ENCODE data around the gene MSMO1.

DNA sequence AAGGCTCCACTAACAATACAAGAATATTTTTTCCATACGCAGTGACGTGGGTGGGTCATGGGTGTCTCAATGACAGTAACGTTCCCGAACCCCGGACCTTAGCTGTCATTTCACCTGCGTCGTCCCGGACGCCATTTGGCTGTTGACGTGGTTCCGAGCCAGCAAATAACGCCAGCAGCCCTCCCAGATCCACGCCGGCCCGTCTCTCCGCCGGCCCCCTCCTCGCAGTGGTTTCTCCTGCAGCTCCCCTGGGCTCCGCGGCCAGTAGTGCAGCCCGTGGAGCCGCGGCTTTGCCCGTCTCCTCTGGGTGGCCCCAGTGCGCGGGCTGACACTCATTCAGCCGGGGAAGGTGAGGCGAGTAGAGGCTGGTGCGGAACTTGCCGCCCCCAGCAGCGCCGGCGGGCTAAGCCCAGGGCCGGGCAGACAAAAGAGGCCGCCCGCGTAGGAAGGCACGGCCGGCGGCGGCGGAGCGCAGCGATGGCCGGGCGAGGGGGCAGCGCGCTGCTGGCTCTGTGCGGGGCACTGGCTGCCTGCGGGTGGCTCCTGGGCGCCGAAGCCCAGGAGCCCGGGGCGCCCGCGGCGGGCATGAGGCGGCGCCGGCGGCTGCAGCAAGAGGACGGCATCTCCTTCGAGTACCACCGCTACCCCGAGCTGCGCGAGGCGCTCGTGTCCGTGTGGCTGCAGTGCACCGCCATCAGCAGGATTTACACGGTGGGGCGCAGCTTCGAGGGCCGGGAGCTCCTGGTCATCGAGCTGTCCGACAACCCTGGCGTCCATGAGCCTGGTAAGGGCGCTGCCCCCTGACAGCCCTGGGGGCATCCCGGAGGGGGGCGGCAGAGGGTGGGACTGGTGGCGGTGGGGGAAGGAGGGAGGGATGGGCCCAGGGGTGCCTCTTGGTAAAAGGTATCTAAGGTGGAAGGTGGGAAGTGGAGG, 51.5 kb downstream of the MSMO1 start, which contains the start of gene CPE:
- peak in 1 of 2 experiments; percentile 37; a peak in 2 of 4 replicates for TF ChIP-seq CTCF (conservative IDR thresholded peaks at IDR 0.05; ENCODE audit: low read depth in 2 of 2)
- TF ChIP-seq POLR2AphosphoS5 (IDR thresholded peaks at IDR 0.05; ENCODE audit: low read depth): peak; percentile 19; the same call in 1 of the 2 replicates
- TF ChIP-seq EZH2phosphoT487 (IDR thresholded peaks at IDR 0.05; ENCODE audit: unreplicated experiment): no peak
- no peak for TF ChIP-seq ZNF114 (CRISPR knock-in tag; IDR thresholded peaks at IDR 0.05)
- no peak for TF ChIP-seq EZH2 (IDR thresholded peaks at IDR 0.05; ENCODE audit: low read depth, unreplicated experiment)
- TF ChIP-seq NANOG (IDR thresholded peaks at IDR 0.05; ENCODE audit: borderline replicate concordance): no peak
- TF ChIP-seq, protein P1, sequence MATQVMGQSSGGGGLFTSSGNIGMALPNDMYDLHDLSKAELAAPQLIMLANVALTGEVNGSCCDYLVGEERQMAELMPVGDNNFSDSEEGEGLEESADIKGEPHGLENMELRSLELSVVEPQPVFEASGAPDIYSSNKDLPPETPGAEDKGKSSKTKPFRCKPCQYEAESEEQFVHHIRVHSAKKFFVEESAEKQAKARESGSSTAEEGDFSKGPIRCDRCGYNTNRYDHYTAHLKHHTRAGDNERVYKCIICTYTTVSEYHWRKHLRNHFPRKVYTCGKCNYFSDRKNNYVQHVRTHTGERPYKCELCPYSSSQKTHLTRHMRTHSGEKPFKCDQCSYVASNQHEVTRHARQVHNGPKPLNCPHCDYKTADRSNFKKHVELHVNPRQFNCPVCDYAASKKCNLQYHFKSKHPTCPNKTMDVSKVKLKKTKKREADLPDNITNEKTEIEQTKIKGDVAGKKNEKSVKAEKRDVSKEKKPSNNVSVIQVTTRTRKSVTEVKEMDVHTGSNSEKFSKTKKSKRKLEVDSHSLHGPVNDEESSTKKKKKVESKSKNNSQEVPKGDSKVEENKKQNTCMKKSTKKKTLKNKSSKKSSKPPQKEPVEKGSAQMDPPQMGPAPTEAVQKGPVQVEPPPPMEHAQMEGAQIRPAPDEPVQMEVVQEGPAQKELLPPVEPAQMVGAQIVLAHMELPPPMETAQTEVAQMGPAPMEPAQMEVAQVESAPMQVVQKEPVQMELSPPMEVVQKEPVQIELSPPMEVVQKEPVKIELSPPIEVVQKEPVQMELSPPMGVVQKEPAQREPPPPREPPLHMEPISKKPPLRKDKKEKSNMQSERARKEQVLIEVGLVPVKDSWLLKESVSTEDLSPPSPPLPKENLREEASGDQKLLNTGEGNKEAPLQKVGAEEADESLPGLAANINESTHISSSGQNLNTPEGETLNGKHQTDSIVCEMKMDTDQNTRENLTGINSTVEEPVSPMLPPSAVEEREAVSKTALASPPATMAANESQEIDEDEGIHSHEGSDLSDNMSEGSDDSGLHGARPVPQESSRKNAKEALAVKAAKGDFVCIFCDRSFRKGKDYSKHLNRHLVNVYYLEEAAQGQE (IDR thresholded peaks at IDR 0.05; ENCODE audit: unreplicated experiment): no peak
- TF ChIP-seq, protein P2, sequence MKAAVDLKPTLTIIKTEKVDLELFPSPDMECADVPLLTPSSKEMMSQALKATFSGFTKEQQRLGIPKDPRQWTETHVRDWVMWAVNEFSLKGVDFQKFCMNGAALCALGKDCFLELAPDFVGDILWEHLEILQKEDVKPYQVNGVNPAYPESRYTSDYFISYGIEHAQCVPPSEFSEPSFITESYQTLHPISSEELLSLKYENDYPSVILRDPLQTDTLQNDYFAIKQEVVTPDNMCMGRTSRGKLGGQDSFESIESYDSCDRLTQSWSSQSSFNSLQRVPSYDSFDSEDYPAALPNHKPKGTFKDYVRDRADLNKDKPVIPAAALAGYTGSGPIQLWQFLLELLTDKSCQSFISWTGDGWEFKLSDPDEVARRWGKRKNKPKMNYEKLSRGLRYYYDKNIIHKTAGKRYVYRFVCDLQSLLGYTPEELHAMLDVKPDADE (IDR thresholded peaks at IDR 0.05): no peak
- TF ChIP-seq ZNF331 (CRISPR knock-in tag; IDR thresholded peaks at IDR 0.05; ENCODE audit: low read depth): no peak
- TF ChIP-seq JUNB (IDR thresholded peaks at IDR 0.05; ENCODE audit: unreplicated experiment): no peak

All from GM23338 (cell line).